Measurements from ENCODE around the gene BLOC1S3. TPM values are rescaled to one million over a fixed set of nuclear protein-coding genes. Genes with fewer than 3 reads are reported as not detected.

BLOC1S3 gene
- total and polyA plus RNA-seq, 2 of the 13 experiments (the other 11 are each of a cell fraction or from before 2014, with no cell fraction given): 4.3 to 4.8 TPM

DNA sequence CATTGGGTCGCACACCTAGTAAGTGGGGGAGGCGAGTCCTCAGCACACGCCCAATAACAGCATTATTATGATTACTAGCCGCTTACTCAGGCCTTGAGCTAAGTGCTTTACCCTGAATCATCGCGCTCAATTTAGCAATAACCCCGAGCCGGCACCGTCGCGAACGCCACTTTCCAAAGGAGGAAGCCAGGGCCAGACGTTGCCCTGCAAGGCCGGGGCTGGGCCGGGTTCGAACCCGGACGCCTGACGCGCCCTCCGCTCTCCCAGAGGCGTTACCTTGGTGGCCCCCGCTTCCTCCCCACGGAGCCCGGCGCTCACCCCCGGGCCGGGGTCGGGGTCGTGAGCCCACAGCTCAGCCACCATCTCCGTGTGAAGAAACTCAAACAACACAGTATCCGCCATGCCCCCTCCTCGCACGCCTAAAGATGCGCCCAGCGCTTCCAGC, 745 bp upstream of the BLOC1S3 start, which contains the start of gene TRAPPC6A (continued):
- TF ChIP-seq DPF2 (CRISPR knock-in tag; IDR thresholded peaks at IDR 0.05; ENCODE audit: borderline replicate concordance, low read depth): no peak
- TF ChIP-seq, protein P1, sequence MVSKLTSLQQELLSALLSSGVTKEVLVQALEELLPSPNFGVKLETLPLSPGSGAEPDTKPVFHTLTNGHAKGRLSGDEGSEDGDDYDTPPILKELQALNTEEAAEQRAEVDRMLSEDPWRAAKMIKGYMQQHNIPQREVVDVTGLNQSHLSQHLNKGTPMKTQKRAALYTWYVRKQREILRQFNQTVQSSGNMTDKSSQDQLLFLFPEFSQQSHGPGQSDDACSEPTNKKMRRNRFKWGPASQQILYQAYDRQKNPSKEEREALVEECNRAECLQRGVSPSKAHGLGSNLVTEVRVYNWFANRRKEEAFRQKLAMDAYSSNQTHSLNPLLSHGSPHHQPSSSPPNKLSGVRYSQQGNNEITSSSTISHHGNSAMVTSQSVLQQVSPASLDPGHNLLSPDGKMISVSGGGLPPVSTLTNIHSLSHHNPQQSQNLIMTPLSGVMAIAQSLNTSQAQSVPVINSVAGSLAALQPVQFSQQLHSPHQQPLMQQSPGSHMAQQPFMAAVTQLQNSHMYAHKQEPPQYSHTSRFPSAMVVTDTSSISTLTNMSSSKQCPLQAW (CRISPR knock-in tag; IDR thresholded peaks at IDR 0.05): 0 out of 2 replicates have a peak, but pooled peaks have one; percentile 6
- TF ChIP-seq, protein P2, sequence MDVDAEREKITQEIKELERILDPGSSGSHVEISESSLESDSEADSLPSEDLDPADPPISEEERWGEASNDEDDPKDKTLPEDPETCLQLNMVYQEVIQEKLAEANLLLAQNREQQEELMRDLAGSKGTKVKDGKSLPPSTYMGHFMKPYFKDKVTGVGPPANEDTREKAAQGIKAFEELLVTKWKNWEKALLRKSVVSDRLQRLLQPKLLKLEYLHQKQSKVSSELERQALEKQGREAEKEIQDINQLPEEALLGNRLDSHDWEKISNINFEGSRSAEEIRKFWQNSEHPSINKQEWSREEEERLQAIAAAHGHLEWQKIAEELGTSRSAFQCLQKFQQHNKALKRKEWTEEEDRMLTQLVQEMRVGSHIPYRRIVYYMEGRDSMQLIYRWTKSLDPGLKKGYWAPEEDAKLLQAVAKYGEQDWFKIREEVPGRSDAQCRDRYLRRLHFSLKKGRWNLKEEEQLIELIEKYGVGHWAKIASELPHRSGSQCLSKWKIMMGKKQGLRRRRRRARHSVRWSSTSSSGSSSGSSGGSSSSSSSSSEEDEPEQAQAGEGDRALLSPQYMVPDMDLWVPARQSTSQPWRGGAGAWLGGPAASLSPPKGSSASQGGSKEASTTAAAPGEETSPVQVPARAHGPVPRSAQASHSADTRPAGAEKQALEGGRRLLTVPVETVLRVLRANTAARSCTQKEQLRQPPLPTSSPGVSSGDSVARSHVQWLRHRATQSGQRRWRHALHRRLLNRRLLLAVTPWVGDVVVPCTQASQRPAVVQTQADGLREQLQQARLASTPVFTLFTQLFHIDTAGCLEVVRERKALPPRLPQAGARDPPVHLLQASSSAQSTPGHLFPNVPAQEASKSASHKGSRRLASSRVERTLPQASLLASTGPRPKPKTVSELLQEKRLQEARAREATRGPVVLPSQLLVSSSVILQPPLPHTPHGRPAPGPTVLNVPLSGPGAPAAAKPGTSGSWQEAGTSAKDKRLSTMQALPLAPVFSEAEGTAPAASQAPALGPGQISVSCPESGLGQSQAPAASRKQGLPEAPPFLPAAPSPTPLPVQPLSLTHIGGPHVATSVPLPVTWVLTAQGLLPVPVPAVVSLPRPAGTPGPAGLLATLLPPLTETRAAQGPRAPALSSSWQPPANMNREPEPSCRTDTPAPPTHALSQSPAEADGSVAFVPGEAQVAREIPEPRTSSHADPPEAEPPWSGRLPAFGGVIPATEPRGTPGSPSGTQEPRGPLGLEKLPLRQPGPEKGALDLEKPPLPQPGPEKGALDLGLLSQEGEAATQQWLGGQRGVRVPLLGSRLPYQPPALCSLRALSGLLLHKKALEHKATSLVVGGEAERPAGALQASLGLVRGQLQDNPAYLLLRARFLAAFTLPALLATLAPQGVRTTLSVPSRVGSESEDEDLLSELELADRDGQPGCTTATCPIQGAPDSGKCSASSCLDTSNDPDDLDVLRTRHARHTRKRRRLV (CRISPR knock-in tag; IDR thresholded peaks at IDR 0.05): 0 out of 2 replicates have a peak, but pooled peaks have one; percentile 52
- TF ChIP-seq, protein P3, sequence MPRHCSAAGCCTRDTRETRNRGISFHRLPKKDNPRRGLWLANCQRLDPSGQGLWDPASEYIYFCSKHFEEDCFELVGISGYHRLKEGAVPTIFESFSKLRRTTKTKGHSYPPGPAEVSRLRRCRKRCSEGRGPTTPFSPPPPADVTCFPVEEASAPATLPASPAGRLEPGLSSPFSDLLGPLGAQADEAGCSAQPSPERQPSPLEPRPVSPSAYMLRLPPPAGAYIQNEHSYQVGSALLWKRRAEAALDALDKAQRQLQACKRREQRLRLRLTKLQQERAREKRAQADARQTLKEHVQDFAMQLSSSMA (CRISPR knock-in tag; IDR thresholded peaks at IDR 0.05): 0 out of 2 replicates have a peak, but pooled peaks have one; percentile 75
- TF ChIP-seq ZNF318 (CRISPR knock-in tag; IDR thresholded peaks at IDR 0.05): no peak

Data from HepG2 (cell line).